ENCODE results near the gene CD300A.

GRCh38 chr17:74516561-74517328 is 50.3 kb downstream of the CD300A start:
- TF ChIP-seq POLR2AphosphoS5 (IDR thresholded peaks at IDR 0.05), result no peak
- no peak for TF ChIP-seq CTCF (IDR thresholded peaks at IDR 0.05)
- no peak for TF ChIP-seq POLR2A (IDR thresholded peaks at IDR 0.05; ENCODE audit: low read depth)

Measured in esophagus muscularis mucosa (tissue), 3 donors.